Measurements from ENCODE around the gene SLC26A4. TPM values are rescaled to one million over a fixed set of nuclear protein-coding genes. Genes with fewer than 3 reads are reported as not detected.

SLC26A4 gene
- total RNA-seq, 1 donor from 2014 or later: 1.5 TPM

- no peak for DNase-seq (ENCODE audit: low spot score)
- intact Hi-C loops (cut with DNase I): no loop called here
These were observed 31.1 kb downstream of the SLC26A4 start for GRCh38 chr7:107691716-107692115.

- no peak for DNase-seq (ENCODE audit: low spot score)
- intact Hi-C loops (cut with DNase I): no loop called here
These were observed 31.9 kb downstream of the SLC26A4 start for GRCh38 chr7:107692501-107692900.

GRCh38 chr7:107693396-107693795, 32.8 kb downstream of the SLC26A4 start:
- DNase-seq (ENCODE audit: low spot score): no peak
- intact Hi-C loops (cut with DNase I): no loop called here

- no peak for DNase-seq (ENCODE audit: low spot score)
- intact Hi-C loops (cut with DNase I): no loop called here
These were observed 33.8 kb downstream of the SLC26A4 start for GRCh38 chr7:107694386-107694785.

- DNase-seq (ENCODE audit: low spot score): no peak
These were observed 35.8 kb downstream of the SLC26A4 start for GRCh38 chr7:107696330-107696946.

GRCh38 chr7:107697321-107698049, 36.9 kb downstream of the SLC26A4 start:
- no peak for DNase-seq (ENCODE audit: low spot score)
- intact Hi-C loops (cut with DNase I): no loop called here

More at GRCh38 chr7:107696330-107696946, 35.8 kb downstream of the SLC26A4 start:
- intact Hi-C loops (cut with DNase I): no loop called here

GRCh38 chr7:107700570-107700969, 39.9 kb downstream of the SLC26A4 start:
- intact Hi-C loops (cut with DNase I): no loop called here
- no peak for DNase-seq (ENCODE audit: low spot score)

GRCh38 chr7:107701191-107701590, 40.6 kb downstream of the SLC26A4 start:
- DNase-seq (ENCODE audit: low spot score): no peak

GRCh38 chr7:107703219-107703618, 42.6 kb downstream of the SLC26A4 start:
- intact Hi-C loops (cut with DNase I): no loop called here
- DNase-seq (ENCODE audit: low spot score): no peak

More at GRCh38 chr7:107701191-107701590, 40.6 kb downstream of the SLC26A4 start:
- intact Hi-C loops (cut with DNase I): no loop called here

GRCh38 chr7:107703872-107704271, 43.2 kb downstream of the SLC26A4 start:
- no peak for DNase-seq (ENCODE audit: low spot score)
- intact Hi-C loops (cut with DNase I): no loop called here

- no peak for DNase-seq (ENCODE audit: low spot score)
- intact Hi-C loops (cut with DNase I): no loop called here
These were observed 48.3 kb downstream of the SLC26A4 start for GRCh38 chr7:107708956-107709355.

- DNase-seq (ENCODE audit: low spot score): no peak
- intact Hi-C loops (cut with DNase I): no loop called here
These were observed 50.7 kb downstream of the SLC26A4 start for GRCh38 chr7:107711301-107711700.

- no peak for DNase-seq (ENCODE audit: low spot score)
- intact Hi-C loops (cut with DNase I): no loop called here
These were observed 51.4 kb downstream of the SLC26A4 start for GRCh38 chr7:107712025-107712424.

GRCh38 chr7:107712896-107713295, 52.3 kb downstream of the SLC26A4 start:
- no peak for DNase-seq (ENCODE audit: low spot score)
- intact Hi-C loops (cut with DNase I): no loop called here

- no peak for DNase-seq (ENCODE audit: low spot score)
- intact Hi-C loops (cut with DNase I): no loop called here
These were observed 54.9 kb downstream of the SLC26A4 start for GRCh38 chr7:107715531-107715930.

GRCh38 chr7:107718456-107719193, 58.0 kb downstream of the SLC26A4 start:
- intact Hi-C loops (cut with DNase I): no loop called here
- no peak for DNase-seq (ENCODE audit: low spot score)

GRCh38 chr7:107721286-107721685, 60.7 kb downstream of the SLC26A4 start:
- intact Hi-C loops (cut with DNase I): no loop called here
- no peak for DNase-seq (ENCODE audit: low spot score)

GRCh38 chr7:107723255-107723654, 62.6 kb downstream of the SLC26A4 start:
- no peak for DNase-seq (ENCODE audit: low spot score)
- intact Hi-C loops (cut with DNase I): no loop called here

GRCh38 chr7:107725138-107725740, 64.6 kb downstream of the SLC26A4 start:
- no peak for DNase-seq (ENCODE audit: low spot score)
- intact Hi-C loops (cut with DNase I): loop anchor here (2.0 to 5.0 kb wide), 2 partner anchors 262 to 528 kb away; no protein-coding TSS in a partner anchor

Data from cardiac septum (tissue), 1 donor.